ENCODE data around the gene COL18A1. TPM values are rescaled to one million over a fixed set of nuclear protein-coding genes. Genes with fewer than 3 reads are reported as not detected.
A peak's percentile ranks its signal among the peaks of the same experiment; 100 is the strongest.

Gene COL18A1
- total RNA-seq, 1 donor, result 33.7 TPM

- TF ChIP-seq, protein P1, sequence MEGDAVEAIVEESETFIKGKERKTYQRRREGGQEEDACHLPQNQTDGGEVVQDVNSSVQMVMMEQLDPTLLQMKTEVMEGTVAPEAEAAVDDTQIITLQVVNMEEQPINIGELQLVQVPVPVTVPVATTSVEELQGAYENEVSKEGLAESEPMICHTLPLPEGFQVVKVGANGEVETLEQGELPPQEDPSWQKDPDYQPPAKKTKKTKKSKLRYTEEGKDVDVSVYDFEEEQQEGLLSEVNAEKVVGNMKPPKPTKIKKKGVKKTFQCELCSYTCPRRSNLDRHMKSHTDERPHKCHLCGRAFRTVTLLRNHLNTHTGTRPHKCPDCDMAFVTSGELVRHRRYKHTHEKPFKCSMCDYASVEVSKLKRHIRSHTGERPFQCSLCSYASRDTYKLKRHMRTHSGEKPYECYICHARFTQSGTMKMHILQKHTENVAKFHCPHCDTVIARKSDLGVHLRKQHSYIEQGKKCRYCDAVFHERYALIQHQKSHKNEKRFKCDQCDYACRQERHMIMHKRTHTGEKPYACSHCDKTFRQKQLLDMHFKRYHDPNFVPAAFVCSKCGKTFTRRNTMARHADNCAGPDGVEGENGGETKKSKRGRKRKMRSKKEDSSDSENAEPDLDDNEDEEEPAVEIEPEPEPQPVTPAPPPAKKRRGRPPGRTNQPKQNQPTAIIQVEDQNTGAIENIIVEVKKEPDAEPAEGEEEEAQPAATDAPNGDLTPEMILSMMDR (IDR thresholded peaks at IDR 0.05; ENCODE audit: insufficient read depth, low read depth, low read length), result no peak
- DNase-seq (ENCODE audit: low read depth), result no peak
- no peak overlapping the region for H3K4me3 ChIP-seq (ENCODE audit: low read depth, low read length)
These were observed 145.7 kb downstream of the COL18A1 start for GRCh38 chr21:45550522-45551210.

DNA sequence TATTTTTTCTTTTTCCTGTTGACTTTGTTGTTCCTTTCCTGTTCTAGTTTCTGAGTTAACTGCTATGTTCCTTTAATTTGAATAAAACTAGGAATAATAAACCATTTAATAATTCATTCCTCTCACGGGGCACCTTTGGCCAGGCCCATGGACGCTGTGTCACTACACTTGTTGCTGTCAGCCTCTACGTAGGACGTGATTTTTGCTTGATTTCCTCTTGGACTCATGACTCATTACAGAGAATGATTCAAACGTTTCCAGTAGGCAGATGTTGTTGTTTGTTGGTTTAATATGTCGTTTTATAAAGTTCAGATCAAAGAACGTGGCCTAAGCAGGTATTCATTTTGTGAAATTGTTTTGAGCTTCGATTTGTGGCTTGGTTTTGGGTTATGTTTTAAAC lies 146.4 kb downstream of the COL18A1 start:
- TF ChIP-seq, protein P1 (IDR thresholded peaks at IDR 0.05; ENCODE audit: insufficient read depth, low read depth, low read length), result no peak
- peak; percentile 74 for DNase-seq (ENCODE audit: low read depth)
- H3K4me3 ChIP-seq (ENCODE audit: low read depth, low read length), result no peak overlapping the region

GRCh38 chr21:45551783-45552695 lies 147.1 kb downstream of the COL18A1 start:
- H3K4me3 ChIP-seq (ENCODE audit: low read depth, low read length), result no peak overlapping the region
- DNase-seq (ENCODE audit: low read depth), result no peak
- TF ChIP-seq, protein P1 (IDR thresholded peaks at IDR 0.05; ENCODE audit: insufficient read depth, low read depth, low read length), result no peak

DNA sequence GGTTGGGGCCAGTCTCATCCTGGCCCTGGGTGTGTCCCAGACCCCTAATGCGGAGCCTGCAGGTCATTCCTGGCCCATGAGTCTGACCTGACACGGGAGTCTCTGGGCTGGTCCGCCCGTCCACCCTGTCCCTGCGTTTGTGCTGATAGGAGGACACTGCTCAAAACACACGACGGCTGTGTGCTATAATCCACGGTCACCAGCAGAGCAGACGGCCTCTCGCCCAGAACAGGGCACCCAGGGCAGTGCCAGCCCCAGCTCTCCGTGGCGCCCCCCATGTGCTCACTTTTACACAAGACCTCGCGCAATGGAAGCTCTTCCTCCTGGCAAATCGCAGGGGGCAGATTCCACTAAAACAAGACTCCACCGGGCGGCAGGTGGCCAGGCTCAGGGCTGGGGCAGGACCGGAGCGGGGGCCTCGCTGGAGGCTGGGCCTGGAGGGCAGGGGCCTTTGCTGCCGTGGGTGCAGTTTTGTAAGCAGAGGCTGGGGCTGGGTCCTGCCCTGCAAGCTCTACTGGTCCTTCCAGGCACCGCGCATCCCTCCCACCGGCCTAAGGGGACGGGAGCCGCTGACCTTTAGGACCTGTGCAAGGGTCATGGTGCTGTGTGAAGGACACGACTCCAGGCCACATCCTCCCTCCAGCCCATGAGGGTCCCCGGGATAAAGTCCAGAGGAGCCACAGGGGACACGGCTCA lies 147.9 kb downstream of the COL18A1 start:
- TF ChIP-seq, protein P1 (IDR thresholded peaks at IDR 0.05; ENCODE audit: insufficient read depth, low read depth, low read length), result no peak
- no peak overlapping the region for H3K4me3 ChIP-seq (ENCODE audit: low read depth, low read length)
- DNase-seq (ENCODE audit: low read depth), result no peak

DNA sequence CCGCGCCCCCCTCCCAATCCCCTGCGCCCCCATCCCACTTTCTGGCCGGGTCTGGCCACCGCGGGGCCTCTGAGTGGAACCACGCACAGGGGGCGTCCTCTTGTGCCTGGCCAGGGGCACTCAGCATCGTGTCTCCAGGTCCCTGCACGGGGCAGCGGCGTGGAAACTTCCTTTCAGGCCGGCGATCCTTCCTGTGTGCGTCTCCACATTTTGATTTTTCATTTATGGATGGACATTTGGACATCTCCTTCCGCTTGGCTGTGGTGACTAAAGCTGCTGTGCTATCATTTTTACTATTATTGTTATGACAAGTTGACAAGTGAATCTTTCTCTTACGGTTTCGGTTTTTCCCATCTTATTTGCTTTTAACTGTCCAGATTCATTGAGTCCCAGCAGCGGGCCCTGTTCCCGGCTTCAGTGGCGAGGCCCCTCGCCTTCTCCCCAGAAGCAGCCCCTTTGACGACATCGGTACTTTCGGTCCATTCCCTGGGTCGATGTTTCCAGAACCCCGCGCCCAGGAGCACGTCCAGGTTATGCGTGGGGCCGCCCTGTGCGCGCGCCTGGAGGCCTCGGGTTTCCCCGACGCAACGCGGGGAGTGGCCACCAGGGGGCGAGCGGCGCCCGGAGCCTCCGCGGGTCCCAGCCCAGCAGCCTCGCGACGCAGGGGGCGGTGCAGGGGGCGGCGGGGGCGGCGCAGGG lies 149.7 kb downstream of the COL18A1 start:
- DNase-seq (ENCODE audit: low read depth), result peak; percentile 61
- peak overlapping the region; percentile 69 for H3K4me3 ChIP-seq (ENCODE audit: low read depth, low read length)
- TF ChIP-seq, protein P1 (IDR thresholded peaks at IDR 0.05; ENCODE audit: insufficient read depth, low read depth, low read length), result peak; percentile 71

- TF ChIP-seq, protein P1 (IDR thresholded peaks at IDR 0.05; ENCODE audit: insufficient read depth, low read depth, low read length), result no peak
- no peak for DNase-seq (ENCODE audit: low read depth)
- H3K4me3 ChIP-seq (ENCODE audit: low read depth, low read length), result peak overlapping the region; percentile 48
These were observed 150.2 kb downstream of the COL18A1 start for GRCh38 chr21:45555251-45555556.
